HG02970 (cell line): ENCODE measurements around the gene RHEBL1.

Experiments
- ATAC-seq: cut with Tn5 transposase; IDR thresholded peaks from one replicate; pipeline ENCODE4 v1.9.1; 2021; ENCODE audit warnings: mild to moderate bottlenecking, moderate library complexity, moderate number of reproducible peaks; ENCODE audit not compliant: unreplicated experiment, low FRiP score

The RHEBL1 gene

GRCh38 chr12:49022558-49023178, 47.1 kb downstream of the RHEBL1 start:
- no peak for ATAC-seq

DNA sequence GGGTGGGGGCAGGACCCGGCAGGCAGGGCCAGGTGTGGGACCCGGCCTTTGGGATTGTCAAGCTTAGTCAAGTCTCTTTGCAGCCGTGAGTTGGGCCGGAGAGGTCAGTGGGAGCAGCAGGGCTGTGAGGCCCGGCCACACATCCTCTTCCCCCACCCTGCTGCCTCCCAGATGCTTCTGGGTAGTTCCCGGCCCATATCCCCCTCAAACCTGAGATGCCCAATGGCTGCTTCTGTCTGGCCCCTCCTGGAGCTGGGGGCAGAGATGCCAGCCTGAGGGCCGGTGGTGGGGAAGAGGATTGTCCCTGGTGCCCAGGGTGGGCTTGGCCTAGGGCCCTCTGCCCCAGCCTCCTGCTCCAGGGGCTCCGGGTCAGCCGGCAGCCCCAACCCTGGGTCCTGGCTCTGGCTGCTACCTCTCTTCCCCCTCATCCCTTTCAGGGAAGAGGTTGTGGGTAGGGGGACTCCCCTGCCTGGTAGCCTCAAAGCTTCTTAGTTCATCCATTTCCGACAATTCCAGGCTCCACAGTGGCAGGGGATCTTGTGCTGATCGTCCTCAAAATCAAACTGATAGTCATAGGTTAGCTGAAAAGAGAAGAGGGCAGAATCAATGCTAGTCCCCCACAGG, 48.4 kb downstream of the RHEBL1 start:
- no peak for ATAC-seq

DNA sequence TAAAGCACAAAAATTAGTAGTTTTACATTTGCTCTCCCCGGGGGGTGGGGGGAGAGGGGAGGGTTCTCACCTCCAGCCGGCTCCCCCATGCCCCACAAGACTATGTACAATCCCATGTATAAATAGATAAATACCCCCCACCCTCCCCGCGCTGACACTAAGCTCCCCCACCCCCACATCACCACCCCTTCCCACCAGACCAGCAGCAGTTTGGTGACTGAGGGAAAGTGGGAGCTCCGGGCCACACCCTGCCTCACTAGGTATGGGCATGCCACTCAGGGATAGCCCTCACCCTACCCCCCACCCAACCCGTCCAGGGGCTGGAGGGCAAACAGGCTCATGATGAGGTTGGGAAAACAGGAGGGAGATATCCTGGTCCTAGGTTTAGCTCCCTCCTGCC, 49.3 kb downstream of the RHEBL1 start:
- ATAC-seq: no peak

DNA sequence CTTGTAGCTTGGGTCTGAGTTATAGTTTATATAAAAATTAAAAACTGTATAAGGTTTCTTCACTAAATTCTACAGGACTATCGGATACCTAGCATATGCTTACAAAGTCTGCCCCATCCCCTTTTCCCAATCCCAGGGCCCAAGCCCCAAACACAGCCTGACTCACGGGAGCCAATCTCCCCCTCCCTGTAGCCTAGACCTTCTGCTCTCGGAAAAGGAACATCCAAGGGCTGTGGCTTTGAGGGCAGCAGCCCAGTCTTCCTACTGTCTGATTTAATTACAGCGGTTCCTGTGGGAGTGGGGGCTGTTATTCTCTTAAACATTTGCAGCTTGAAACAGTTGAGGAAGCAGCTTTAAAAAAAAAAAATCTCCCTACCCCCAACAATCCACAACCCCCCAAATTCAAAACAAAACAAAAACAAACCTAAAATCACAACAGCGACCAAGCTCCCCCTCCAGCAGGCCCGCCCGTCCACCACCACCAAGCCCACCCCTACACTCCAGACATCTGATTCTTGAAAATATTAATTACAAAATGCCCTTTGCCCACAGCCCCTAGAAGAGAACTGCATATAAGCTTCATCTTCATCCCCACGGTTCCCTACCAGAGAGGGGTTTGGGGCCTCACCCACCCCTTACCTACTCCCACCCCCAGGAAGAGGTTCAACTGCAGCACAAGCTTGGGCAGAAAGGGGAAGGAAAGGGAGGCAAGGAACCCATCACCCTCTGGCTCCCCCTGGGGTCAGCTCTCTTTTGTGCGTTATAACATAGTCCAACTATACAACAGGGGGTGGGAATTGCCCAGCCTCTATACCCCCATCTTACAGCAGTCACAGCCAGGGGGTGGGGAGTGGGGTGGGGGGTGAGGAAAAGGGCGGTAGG, 50.1 kb downstream of the RHEBL1 start:
- ATAC-seq: no peak

GRCh38 chr12:49019120-49019430, 50.7 kb downstream of the RHEBL1 start:
- ATAC-seq: no peak

GRCh38 chr12:49018261-49019119, 51.3 kb downstream of the RHEBL1 start, which contains the start of gene PRKAG1:
Gene PRKAG1, minus strand, starts transcription at chr12:49018776. Its CDS starts 36 bp downstream, at chr12:49018740.
- ATAC-seq: peak; percentile 88

DNA sequence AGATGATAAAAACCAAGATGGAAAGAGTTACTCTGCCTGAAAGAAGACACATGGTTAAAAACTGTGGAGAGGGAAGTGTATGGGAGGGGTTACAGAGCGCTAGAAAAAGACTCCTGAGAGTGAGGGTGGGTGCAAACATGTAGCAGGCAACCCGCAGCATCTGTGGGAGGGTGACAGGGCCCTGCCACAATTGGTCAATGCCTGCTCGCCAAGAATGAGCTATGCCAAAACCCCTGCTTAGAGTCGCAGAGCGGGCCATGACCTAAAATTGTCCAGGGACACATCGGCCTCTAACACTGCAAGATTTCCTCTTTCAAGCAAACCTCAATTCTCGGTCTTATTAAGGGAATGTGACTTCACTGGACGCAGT, 51.9 kb downstream of the RHEBL1 start:
- no peak for ATAC-seq

DNA sequence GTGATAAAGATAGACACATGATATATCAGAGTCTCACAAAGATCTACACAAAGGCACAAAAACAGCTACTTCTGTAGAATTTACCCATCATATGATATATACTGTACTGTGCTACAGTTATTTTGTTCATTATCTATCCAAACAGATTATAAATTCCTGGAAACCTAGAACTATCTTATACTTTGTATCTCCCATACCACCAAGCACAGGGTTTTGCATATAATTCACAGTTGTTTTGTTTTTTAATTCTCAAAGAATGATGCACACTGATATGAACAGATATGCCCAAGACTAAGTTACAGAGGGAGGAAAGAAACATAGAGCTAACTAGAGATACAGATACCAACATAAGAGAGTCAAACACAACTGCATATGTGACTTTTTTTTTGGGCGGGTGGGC, 54.6 kb downstream of the RHEBL1 start:
- no peak for ATAC-seq
